ENCODE data around the gene COMMD3.

COMMD3 gene

GRCh38 chr10:22368981-22369380, 52.8 kb downstream of the COMMD3 start:
- no peak for DNase-seq

- DNase-seq = no peak
Measured at GRCh38 chr10:22369434-22370072, 53.4 kb downstream of the COMMD3 start.
